ENCODE measurements around the gene NCAM1.

DNA sequence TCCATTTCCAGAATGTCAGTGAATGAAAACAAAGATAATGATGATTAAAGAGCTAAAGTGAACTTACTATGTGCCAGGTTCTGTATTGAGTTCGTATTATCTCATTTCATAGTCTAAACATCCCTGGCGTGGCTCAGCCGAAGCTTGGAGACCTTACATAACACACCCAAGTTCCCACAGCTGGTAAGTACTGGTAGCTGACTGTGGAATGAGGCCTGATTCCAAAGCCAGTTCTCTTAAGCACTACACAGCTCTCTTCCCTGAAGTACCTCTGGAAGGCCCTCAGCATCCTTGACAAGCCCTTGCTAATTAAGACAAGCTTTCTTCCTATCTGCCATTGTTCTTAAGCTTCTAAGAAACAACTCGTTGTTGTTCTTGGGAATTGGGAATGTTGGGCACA, 28.6 kb upstream of the NCAM1 start:
- no peak for TF ChIP-seq POLR2AphosphoS5 (IDR thresholded peaks at IDR 0.05)
- TF ChIP-seq, protein P1, sequence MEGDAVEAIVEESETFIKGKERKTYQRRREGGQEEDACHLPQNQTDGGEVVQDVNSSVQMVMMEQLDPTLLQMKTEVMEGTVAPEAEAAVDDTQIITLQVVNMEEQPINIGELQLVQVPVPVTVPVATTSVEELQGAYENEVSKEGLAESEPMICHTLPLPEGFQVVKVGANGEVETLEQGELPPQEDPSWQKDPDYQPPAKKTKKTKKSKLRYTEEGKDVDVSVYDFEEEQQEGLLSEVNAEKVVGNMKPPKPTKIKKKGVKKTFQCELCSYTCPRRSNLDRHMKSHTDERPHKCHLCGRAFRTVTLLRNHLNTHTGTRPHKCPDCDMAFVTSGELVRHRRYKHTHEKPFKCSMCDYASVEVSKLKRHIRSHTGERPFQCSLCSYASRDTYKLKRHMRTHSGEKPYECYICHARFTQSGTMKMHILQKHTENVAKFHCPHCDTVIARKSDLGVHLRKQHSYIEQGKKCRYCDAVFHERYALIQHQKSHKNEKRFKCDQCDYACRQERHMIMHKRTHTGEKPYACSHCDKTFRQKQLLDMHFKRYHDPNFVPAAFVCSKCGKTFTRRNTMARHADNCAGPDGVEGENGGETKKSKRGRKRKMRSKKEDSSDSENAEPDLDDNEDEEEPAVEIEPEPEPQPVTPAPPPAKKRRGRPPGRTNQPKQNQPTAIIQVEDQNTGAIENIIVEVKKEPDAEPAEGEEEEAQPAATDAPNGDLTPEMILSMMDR (IDR thresholded peaks at IDR 0.05), result no peak
- no peak for TF ChIP-seq EP300 (IDR thresholded peaks at IDR 0.05; ENCODE audit: low read depth)

All from transverse colon (tissue), 4 donors.